Cardiac septum (tissue), 1 donor: ENCODE data around the gene HSPA14. TPM values are rescaled to one million over a fixed set of nuclear protein-coding genes. Genes with fewer than 3 reads are reported as not detected.

Experiments
- total RNA-seq: library from RNA; stranded (reverse); fragmentation: NEBNext Ultra II Directional; extraction: Animal tissue kit (Norgen Biotek cat#: 25700); gene quantifications from one replicate; pipeline ENCODE4 v1.2.1, GENCODE V29; 2021
- donor health status: DM: no; HTN: no; CAD: no.

The HSPA14 gene
- total RNA-seq, 1 donor from 2014 or later: 7.3 TPM

Other genes with a start within 250 kb of the HSPA14 start
- gene FAM107B, start 63.4 kb upstream of the HSPA14 start, total RNA-seq: 8.6 TPM
- 2.3 TPM for gene CDNF, start 269 bp upstream of the HSPA14 start, total RNA-seq
- gene MSANTD7, start within 50 bp of the HSPA14 start, total RNA-seq: 6.0 TPM
- 7.9 TPM for gene SUV39H2, start 40.6 kb downstream of the HSPA14 start, total RNA-seq
- 3.2 TPM for gene DCLRE1C, start 115.8 kb downstream of the HSPA14 start, total RNA-seq
- gene MEIG1, start 121.1 kb downstream of the HSPA14 start, total RNA-seq: 0.54 TPM
- not detected for gene OLAH, start 205.6 kb downstream of the HSPA14 start, total RNA-seq